ENCODE measurements around the gene MYT1.

DNA sequence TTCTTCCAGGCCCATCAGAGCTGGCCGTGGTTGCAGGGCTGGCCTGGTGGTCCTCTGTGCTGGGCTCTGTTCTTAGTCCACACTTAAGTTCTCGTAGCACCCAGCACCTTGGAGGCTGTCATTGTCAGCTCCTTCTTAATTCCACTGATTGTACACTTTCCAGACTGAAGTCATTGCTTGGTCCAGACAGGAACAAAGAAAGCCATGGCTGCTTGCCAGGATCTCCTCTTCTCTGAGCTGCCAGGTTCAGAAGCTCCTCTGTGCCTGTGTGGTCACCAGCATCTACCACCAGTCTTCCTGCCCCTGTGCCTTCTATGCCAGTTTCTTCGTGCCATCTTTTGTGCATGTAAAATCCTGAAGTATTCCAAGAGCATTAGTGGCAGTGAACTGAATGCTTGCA lies 51.8 kb downstream of the MYT1 start:
- TF ChIP-seq POLR2AphosphoS5 (IDR thresholded peaks at IDR 0.05; ENCODE audit: low read depth, low read length) = no peak
- TF ChIP-seq POLR2A (IDR thresholded peaks at IDR 0.05; ENCODE audit: low read depth, low read length) = no peak
- TF ChIP-seq TAF1 (IDR thresholded peaks at IDR 0.05; ENCODE audit: borderline replicate concordance, low read depth, low read length) = no peak
